HCT116 (cell line): ENCODE results near the gene C15orf39. TPM values are rescaled to one million over a fixed set of nuclear protein-coding genes. Genes with fewer than 3 reads are reported as not detected.
"Not testable (repeated sequence)": the region's sequence is repeated elsewhere in the genome, so short reads cannot be mapped to it uniquely, and the experiment has no call there.

ENCODE experiments used
- ATAC-seq: fragments of 200-7000 bp; cut with Tn5 transposase; 2 replicates; pipeline ENCODE4 v1.9.1; 2020; ENCODE audit warnings: mild to moderate bottlenecking, moderate library complexity
- BruUV-seq: library from RNA; stranded (reverse); fragments of 400-500 nt; replicated peaks from 2 replicates; lab custom pipeline; 2021; lab: Mats Ljungman, UMichigan
- CTCF ChIA-PET: fragments of 300-600 bp; sonication (Branson Sonifier 250); formaldehyde crosslinking; loops from one replicate; lab custom pipeline; 2021; ENCODE audit warnings: antibody characterized with exemption; lab: Charles Lee
- POLR2A ChIA-PET: fragments of 300-600, 350-600 bp; sonication (Branson Sonifier 250); formaldehyde crosslinking; loops from one replicate; lab custom pipeline; 2021; ENCODE audit warnings: antibody characterized with exemption; lab: Charles Lee
- RAD21 ChIA-PET, 2 experiments: fragments of 300-600 bp; sonication (Branson Sonifier 250); formaldehyde crosslinking; loops; one replicate each; lab custom pipeline; 2023; ENCODE audit warnings: low total read pairs in 2 of 2; ENCODE audit not compliant: uncharacterized antibody in 2 of 2, unreplicated experiment in 2 of 2, low non-redundant PET in 1 of 2; lab: Charles Lee
- DNase-seq: peaks from one replicate; pipeline ENCODE4 v3.0.0-alpha.2; 2010; ENCODE audit warnings: low read depth, low spot score
- H2AFZ ChIP-seq: fragments of 200-600 bp; shearing (Covaris generic), sonication (generic); 2 replicates; pipeline ENCODE4 v1.6.1; 2017; ENCODE audit warnings: low read depth, mixed run types, mixed read lengths, antibody characterized with exemption, low read length; ENCODE audit not compliant: poor library complexity, severe bottlenecking
- H3K27ac ChIP-seq: 2 replicates; pipeline ENCODE4 v1.5.1; 2012; ENCODE audit warnings: low read depth, low read length
- H3K27me3 ChIP-seq: fragments of 200-600 bp; sonication (generic); 2 replicates; pipeline ENCODE4 v1.6.1; 2016; ENCODE audit warnings: mixed run types, low read length, mixed read lengths; ENCODE audit not compliant: insufficient read depth
- H3K36me3 ChIP-seq, 2 experiments: fragments of 200-500 bp in 1 of 2; fragments of 200-600 bp in 1 of 2; sonication (Bioruptor generic) in 1 of 2; sonication (generic) in 1 of 2; 2 replicates each; pipeline versions ENCODE4 v1.5.1 to v1.6.1; 2014 to 2016; ENCODE audit warnings: low read length in 2 of 2, inconsistent platforms in 1 of 2, mixed read lengths in 1 of 2, mixed run types in 1 of 2; ENCODE audit not compliant: insufficient read depth in 2 of 2, control insufficient read depth in 1 of 2
- H3K4me1 ChIP-seq, 2 experiments: fragments of 200-600 bp in 1 of 2; sonication (generic) in 1 of 2; 2 replicates each; pipeline versions ENCODE4 v1.5.1 to v1.6.1; 2012 to 2017; ENCODE audit warnings: low read length in 2 of 2, inconsistent platforms in 1 of 2, mild to moderate bottlenecking in 1 of 2, mixed read lengths in 1 of 2, mixed run types in 1 of 2, moderate library complexity in 1 of 2; ENCODE audit not compliant: insufficient read depth in 2 of 2, control insufficient read depth in 1 of 2
- H3K4me2 ChIP-seq: fragments of 200-600 bp; sonication (generic); 2 replicates; pipeline ENCODE4 v1.6.1; 2017; ENCODE audit warnings: mixed run types, low read length, mixed read lengths
- H3K4me3 ChIP-seq, 2 experiments: fragments of 200-600 bp in 1 of 2; sonication (generic) in 1 of 2; replicated peaks in 1 of 2; 2 replicates each; pipeline ENCODE4 v1.5.1; 2011 to 2016; ENCODE audit warnings: low read length in 2 of 2, control low read depth in 1 of 2, low read depth in 1 of 2, mild to moderate bottlenecking in 1 of 2, mixed read lengths in 1 of 2, mixed run types in 1 of 2
- H3K79me2 ChIP-seq: fragments of 200-600 bp; sonication (generic); 2 replicates; pipeline ENCODE4 v1.6.1; 2017; ENCODE audit warnings: mild to moderate bottlenecking, mixed run types, low read length, moderate library complexity, mixed read lengths; ENCODE audit not compliant: insufficient read depth
- H3K9ac ChIP-seq: fragments of 200-600 bp; sonication (generic); 2 replicates; pipeline ENCODE4 v1.6.1; 2016; ENCODE audit warnings: low read length, mixed read lengths
- H3K9me2 ChIP-seq: fragments of 200-600 bp; sonication (generic), shearing (Covaris generic); 2 replicates; pipeline ENCODE4 v1.6.1; 2017; ENCODE audit warnings: mixed run types, mild to moderate bottlenecking, moderate library complexity; ENCODE audit not compliant: insufficient read depth
- H3K9me3 ChIP-seq, 2 experiments: fragments of 200-500 bp in 1 of 2; fragments of 200-600 bp in 1 of 2; sonication (Bioruptor generic) in 1 of 2; sonication (generic) in 1 of 2; 2 replicates each; pipeline ENCODE4 v1.6.1; 2014 to 2017; ENCODE audit warnings: low read length in 2 of 2, mixed read lengths in 2 of 2, inconsistent platforms in 1 of 2, low read depth in 1 of 2, mild to moderate bottlenecking in 1 of 2, mixed run types in 1 of 2, moderate library complexity in 1 of 2; ENCODE audit not compliant: control insufficient read depth in 1 of 2, insufficient read depth in 1 of 2
- H4K20me1 ChIP-seq: fragments of 200-600 bp; sonication (generic), shearing (Covaris generic); 2 replicates; pipeline ENCODE4 v1.6.1; 2017; ENCODE audit warnings: mixed run types, mild to moderate bottlenecking, moderate library complexity; ENCODE audit not compliant: insufficient read depth
- CEBPB ChIP-seq: IDR thresholded peaks from 2 replicates; pipeline ENCODE4 v1.6.1; 2012; ENCODE audit warnings: low read depth
- JUND ChIP-seq: IDR thresholded peaks from 2 replicates; pipeline ENCODE4 v1.6.1; 2012
- POLR2A ChIP-seq: IDR thresholded peaks from 2 replicates; pipeline ENCODE4 v1.7.0; 2011; ENCODE audit warnings: borderline replicate concordance; ENCODE audit not compliant: insufficient read depth, insufficient read length; ENCODE audit errors: extremely low read depth
- POLR2AphosphoS5 ChIP-seq: IDR thresholded peaks from 2 replicates; pipeline ENCODE4 v1.6.1; 2011; ENCODE audit warnings: mild to moderate bottlenecking, low read depth, low read length, moderate library complexity
- SP1 ChIP-seq: IDR thresholded peaks from 2 replicates; pipeline ENCODE4 v1.6.1; 2012; ENCODE audit warnings: low read depth
- TCF7L2 ChIP-seq: IDR thresholded peaks from 2 replicates; pipeline ENCODE4 v1.7.0; 2011; ENCODE audit warnings: borderline replicate concordance, inconsistent platforms; ENCODE audit not compliant: insufficient read depth, insufficient read length; ENCODE audit errors: extremely low read depth
- YY1 ChIP-seq: IDR thresholded peaks from 2 replicates; pipeline ENCODE4 v1.6.1; 2011; ENCODE audit warnings: low read length, low read depth, moderate library complexity, mild to moderate bottlenecking; ENCODE audit not compliant: insufficient replicate concordance; ENCODE audit errors: extremely low read depth
- ZFX ChIP-seq: fragments of 450-650 bp; IDR thresholded peaks from 2 replicates; pipeline ENCODE4 v1.6.1; 2017
- intact Hi-C: fragments of 100-400 bp; cut with micrococcal nuclease; formaldehyde crosslinking; loops from 2 replicates; pipeline ENCODE4 v1.10.0; 2022
- total RNA-seq: library from RNA; stranded (reverse); gene quantifications from one replicate; pipeline ENCODE4 v1.2.1, GENCODE V29; 2021; ENCODE audit not compliant: unreplicated experiment
- TF ChIP-seq, protein P1 (sequence below): IDR thresholded peaks from 2 replicates; pipeline ENCODE4 v1.6.1; 2012
- TF ChIP-seq, protein P2 (sequence below): IDR thresholded peaks from 2 replicates; pipeline ENCODE4 v1.6.1; 2012; ENCODE audit warnings: low read depth
- TF ChIP-seq, protein P3 (sequence below): IDR thresholded peaks from 2 replicates; pipeline ENCODE4 v1.6.1; 2012

C15orf39 gene
- total RNA-seq, 1 experiment from 2014 or later: 29.3 TPM

DNA sequence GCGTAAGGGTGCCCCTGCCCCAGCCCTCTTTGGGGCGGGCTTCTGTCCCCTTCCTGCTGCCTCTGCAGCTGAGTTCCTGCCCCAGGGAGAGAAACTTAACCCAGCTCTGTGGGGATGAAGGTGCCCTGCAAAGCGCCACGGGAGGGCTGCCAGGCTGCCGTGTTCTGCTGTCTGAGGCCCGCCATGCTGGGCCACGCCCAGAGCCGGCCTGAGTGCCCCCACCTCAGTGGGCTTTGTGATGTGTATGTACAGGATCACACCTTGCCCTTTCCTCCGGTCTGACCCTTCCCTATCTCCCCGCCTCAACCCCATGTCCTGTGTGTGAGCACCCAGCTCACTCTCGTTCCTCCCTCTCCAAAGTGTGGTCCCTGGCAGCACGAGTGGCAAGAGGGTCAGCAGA is 22.6 kb downstream of the C15orf39 start (continued):
- no peak for TF ChIP-seq YY1
- TF ChIP-seq CEBPB: no peak
- TF ChIP-seq SP1: no peak
- TF ChIP-seq, protein P1, sequence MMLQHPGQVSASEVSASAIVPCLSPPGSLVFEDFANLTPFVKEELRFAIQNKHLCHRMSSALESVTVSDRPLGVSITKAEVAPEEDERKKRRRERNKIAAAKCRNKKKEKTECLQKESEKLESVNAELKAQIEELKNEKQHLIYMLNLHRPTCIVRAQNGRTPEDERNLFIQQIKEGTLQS: no peak
- TF ChIP-seq POLR2A: no peak
- TF ChIP-seq TCF7L2: no peak
- TF ChIP-seq POLR2AphosphoS5: no peak
- TF ChIP-seq JUND: no peak
- TF ChIP-seq, protein P2, sequence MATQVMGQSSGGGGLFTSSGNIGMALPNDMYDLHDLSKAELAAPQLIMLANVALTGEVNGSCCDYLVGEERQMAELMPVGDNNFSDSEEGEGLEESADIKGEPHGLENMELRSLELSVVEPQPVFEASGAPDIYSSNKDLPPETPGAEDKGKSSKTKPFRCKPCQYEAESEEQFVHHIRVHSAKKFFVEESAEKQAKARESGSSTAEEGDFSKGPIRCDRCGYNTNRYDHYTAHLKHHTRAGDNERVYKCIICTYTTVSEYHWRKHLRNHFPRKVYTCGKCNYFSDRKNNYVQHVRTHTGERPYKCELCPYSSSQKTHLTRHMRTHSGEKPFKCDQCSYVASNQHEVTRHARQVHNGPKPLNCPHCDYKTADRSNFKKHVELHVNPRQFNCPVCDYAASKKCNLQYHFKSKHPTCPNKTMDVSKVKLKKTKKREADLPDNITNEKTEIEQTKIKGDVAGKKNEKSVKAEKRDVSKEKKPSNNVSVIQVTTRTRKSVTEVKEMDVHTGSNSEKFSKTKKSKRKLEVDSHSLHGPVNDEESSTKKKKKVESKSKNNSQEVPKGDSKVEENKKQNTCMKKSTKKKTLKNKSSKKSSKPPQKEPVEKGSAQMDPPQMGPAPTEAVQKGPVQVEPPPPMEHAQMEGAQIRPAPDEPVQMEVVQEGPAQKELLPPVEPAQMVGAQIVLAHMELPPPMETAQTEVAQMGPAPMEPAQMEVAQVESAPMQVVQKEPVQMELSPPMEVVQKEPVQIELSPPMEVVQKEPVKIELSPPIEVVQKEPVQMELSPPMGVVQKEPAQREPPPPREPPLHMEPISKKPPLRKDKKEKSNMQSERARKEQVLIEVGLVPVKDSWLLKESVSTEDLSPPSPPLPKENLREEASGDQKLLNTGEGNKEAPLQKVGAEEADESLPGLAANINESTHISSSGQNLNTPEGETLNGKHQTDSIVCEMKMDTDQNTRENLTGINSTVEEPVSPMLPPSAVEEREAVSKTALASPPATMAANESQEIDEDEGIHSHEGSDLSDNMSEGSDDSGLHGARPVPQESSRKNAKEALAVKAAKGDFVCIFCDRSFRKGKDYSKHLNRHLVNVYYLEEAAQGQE: no peak
- TF ChIP-seq ZFX: no peak
- TF ChIP-seq, protein P3, sequence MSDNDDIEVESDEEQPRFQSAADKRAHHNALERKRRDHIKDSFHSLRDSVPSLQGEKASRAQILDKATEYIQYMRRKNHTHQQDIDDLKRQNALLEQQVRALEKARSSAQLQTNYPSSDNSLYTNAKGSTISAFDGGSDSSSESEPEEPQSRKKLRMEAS: no peak
- TF ChIP-seq, all 23 proteins: peak for 0

DNA sequence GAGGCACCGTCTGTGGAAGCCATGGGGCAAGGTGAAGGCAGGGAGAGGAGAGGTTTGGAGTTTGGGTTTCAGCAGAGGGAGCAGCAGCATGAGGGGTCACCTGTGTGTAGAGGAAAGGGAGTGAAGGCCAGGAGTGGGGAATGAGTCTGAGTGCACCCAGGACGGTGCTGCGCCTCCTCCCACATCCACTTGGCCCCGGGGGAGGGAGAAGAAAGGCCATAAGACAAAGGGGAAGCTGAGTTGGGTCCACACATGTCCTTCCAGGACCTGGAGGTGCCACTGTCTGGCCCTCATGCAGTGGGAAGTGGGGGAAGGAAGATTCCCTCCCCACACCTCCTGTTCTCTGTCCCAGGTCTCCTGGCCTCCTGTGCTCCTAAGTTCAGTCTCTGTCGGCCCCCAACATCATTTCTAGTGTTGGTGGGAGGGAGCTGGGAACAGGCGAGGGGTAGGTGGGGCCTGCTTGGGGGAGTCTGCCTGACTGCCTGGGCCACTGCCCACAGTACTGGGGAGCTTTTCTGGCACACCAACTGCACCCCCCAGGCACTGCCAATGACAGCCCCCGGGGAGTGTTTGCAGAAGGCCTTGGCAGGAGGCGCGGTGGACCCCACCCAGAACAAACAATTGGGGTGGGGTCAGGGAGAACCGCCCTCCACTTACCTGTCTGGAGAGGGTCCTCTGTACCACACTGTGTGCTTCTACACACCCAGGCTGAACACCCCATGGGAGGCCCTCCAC is 23.6 kb downstream of the C15orf39 start:
- H3K9me2 ChIP-seq, BruUV-seq, H3K4me3 ChIP-seq, H3K9ac ChIP-seq, H3K4me2 ChIP-seq, ATAC-seq, H3K27ac ChIP-seq, H3K9me3 ChIP-seq, H3K79me2 ChIP-seq, H3K36me3 ChIP-seq, H2AFZ ChIP-seq, intact Hi-C loops, H4K20me1 ChIP-seq, RAD21 ChIA-PET, H3K4me1 ChIP-seq, CTCF ChIA-PET, DNase-seq, POLR2A ChIA-PET, H3K27me3 ChIP-seq: not testable (repeated sequence)
